ENCODE data around the gene PAM.
"Not testable (repeated sequence)": the region's sequence is repeated elsewhere in the genome, so short reads cannot be mapped to it uniquely, and the experiment has no call there.

The PAM gene

GRCh38 chr5:102903074-102903871 is 148.2 kb downstream of the PAM start:
- no peak for DNase-seq

GRCh38 chr5:102905056-102905455 is 150.0 kb downstream of the PAM start:
- no peak for DNase-seq

GRCh38 chr5:102907099-102907498 is 152.0 kb downstream of the PAM start:
- DNase-seq, result not testable (repeated sequence)

- no peak for DNase-seq
Measured at GRCh38 chr5:102910240-102911226, 155.4 kb downstream of the PAM start.

- DNase-seq, result no peak
Measured at GRCh38 chr5:102911973-102912372, 156.9 kb downstream of the PAM start.

- no peak for DNase-seq
Measured at GRCh38 chr5:102916109-102916508, 161.0 kb downstream of the PAM start.

- no peak for DNase-seq
Measured at GRCh38 chr5:102918986-102919610, 164.0 kb downstream of the PAM start.

GRCh38 chr5:102920762-102921161 is 165.7 kb downstream of the PAM start:
- no peak for DNase-seq

- no peak for DNase-seq
Measured at GRCh38 chr5:102921341-102922044, 166.4 kb downstream of the PAM start.

- no peak for DNase-seq
Measured at GRCh38 chr5:102922111-102922720, 167.1 kb downstream of the PAM start.

- DNase-seq, result no peak
Measured at GRCh38 chr5:102922799-102923477, 167.8 kb downstream of the PAM start.

- no peak for DNase-seq
Measured at GRCh38 chr5:102924963-102925362, 169.9 kb downstream of the PAM start.

GRCh38 chr5:102927007-102927406 is 171.9 kb downstream of the PAM start:
- no peak for DNase-seq

GRCh38 chr5:102930244-102930643 is 175.1 kb downstream of the PAM start:
- DNase-seq, result no peak

GRCh38 chr5:102931085-102931725 is 176.1 kb downstream of the PAM start:
- no peak for DNase-seq

- DNase-seq, result no peak
Measured at GRCh38 chr5:102932781-102933180, 177.7 kb downstream of the PAM start.

GRCh38 chr5:102933316-102933715 is 178.2 kb downstream of the PAM start:
- DNase-seq, result no peak

GRCh38 chr5:102933721-102934459 is 178.8 kb downstream of the PAM start:
- no peak for DNase-seq

GRCh38 chr5:102937894-102938293 is 182.8 kb downstream of the PAM start:
- DNase-seq, result no peak

- DNase-seq, result no peak
Measured at GRCh38 chr5:102941111-102941510, 186.0 kb downstream of the PAM start.
